ENCODE results near the gene CALY. TPM values are rescaled to one million over a fixed set of nuclear protein-coding genes. Genes with fewer than 3 reads are reported as not detected.

Gene CALY
- total RNA-seq, 4 donors from 2014 or later: 0.34 TPM; not detected in 3

DNA sequence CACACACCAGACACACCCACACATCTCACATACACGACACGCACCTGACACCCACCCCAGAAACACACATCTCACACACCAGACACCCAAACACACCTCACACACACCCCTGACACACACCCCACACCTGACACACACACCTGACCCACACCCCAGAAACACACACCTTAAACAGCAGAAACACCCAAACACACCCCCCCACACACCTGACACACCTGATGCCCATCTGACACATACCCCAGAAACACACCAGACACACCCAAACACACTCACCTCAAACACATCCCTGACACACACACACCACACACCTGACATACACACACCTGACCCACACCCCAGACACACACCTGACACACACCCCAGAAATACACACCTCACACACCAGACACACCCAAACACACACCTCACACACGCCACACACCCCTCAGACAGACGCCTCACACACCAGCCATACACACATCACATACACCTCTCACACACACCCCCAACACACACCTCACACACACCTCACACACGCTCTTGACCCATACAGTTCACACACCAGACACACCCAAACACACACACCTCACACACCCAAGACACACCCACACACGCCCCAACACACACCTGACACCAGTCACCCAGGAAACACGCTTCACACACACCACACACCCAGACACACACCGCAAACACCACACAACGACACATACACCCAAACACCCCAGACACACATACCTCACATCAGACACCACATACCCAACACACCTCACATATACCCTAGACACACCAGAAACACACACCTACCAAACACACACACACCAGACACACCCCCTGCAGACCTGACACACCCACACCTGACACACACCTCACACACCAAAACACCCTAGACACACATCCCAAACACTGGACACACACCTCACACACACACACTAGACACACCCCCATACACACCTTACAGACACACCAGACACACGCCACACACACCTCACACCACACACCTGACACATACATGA lies 1.7 kb upstream of the CALY start:
- TF ChIP-seq, protein P1, sequence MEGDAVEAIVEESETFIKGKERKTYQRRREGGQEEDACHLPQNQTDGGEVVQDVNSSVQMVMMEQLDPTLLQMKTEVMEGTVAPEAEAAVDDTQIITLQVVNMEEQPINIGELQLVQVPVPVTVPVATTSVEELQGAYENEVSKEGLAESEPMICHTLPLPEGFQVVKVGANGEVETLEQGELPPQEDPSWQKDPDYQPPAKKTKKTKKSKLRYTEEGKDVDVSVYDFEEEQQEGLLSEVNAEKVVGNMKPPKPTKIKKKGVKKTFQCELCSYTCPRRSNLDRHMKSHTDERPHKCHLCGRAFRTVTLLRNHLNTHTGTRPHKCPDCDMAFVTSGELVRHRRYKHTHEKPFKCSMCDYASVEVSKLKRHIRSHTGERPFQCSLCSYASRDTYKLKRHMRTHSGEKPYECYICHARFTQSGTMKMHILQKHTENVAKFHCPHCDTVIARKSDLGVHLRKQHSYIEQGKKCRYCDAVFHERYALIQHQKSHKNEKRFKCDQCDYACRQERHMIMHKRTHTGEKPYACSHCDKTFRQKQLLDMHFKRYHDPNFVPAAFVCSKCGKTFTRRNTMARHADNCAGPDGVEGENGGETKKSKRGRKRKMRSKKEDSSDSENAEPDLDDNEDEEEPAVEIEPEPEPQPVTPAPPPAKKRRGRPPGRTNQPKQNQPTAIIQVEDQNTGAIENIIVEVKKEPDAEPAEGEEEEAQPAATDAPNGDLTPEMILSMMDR (IDR thresholded peaks at IDR 0.05; ENCODE audit: low read depth): no peak

GRCh38 chr10:133337370-133337725 lies 652 bp upstream of the CALY start:
- TF ChIP-seq, protein P1 (IDR thresholded peaks at IDR 0.05; ENCODE audit: low read depth): no peak

GRCh38 chr10:133336118-133336576 lies 549 bp downstream of the CALY start:
- TF ChIP-seq, protein P1 (IDR thresholded peaks at IDR 0.05; ENCODE audit: low read depth): no peak

DNA sequence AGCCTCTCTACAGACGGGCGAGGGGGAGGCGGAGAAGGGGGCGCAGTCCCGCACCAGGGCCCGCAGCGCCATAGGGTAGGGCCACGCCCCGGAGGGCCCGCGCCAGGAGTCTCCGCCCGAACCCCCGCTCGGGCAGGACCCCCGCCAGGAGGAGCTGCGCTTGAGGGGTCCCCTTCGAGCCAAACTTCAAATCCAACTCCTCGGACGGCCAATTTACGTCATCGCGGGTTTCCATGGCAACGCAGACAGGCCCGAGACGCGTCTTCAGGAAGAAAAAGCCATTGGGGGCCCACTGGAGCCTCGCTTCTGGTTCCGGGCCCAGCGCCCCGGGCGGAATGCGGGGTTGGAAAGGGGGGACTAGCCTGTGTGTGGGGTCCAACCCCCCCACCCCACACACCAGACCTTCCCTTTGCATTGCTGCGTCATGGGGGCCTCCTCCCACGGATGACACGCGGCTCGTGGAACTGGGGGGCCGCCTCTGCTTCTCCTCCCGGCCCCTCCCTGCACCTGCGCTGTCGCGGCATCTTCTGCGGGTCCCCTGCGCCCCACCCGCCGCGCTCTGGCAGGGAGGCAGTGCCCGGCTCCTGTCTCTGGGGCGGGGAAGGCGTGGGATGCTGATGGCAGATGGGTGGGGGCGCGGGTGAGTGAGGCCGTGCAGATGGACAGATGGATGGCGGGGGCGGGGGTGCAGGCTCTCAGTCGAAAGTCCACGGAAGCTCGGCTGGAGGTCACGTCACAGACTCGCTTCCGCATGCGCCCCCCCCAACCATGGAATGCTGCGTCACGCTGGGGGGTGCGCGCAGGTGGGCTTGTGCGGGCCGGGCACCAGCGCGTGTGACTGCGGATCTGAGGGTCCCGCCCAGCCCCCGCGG lies 1.2 kb downstream of the CALY start:
- TF ChIP-seq, protein P1 (IDR thresholded peaks at IDR 0.05; ENCODE audit: low read depth): no peak

GRCh38 chr10:133334503-133335245 lies 2.0 kb downstream of the CALY start:
- TF ChIP-seq, protein P1 (IDR thresholded peaks at IDR 0.05; ENCODE audit: low read depth): no peak

DNA sequence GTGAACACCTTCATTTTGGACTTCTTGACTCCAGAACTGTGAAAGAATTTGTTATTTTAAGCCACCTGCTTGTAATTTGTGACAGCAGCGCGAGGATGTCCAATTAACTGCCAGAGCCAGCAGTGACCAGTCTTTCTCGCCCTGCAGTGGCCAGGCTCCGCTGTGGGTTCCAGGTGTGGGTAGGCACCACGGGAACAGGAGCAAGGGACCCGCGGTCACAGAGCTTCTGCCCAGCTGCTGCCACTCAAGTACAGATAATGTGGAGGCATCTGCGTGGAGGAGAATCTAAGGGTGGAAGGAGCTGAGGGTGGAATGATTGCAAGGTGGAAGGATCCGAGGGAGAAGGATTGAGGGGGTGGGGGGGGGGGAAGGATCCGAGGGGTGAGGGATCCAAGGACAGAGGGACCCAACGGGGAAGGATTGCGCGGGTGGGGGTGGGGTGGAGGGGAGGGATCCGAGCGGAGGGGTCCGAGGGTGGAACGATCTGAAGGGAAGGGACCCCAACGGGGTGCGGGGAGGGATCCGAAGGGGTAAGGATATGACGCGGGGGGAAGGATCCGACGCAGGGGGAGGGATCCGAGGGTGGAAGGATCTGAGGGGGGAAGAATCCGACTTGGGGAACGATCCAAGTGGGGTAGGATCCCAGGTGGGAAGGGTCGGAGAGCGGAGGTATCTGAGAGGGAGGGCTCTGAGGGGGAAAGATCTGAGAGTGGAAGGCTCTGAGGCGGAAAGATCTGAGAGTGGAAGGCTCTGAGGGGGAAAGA lies 3.6 kb downstream of the CALY start:
- TF ChIP-seq, protein P1 (IDR thresholded peaks at IDR 0.05; ENCODE audit: low read depth): no peak
